Measurements from ENCODE around the gene ATG9A. TPM values are rescaled to one million over a fixed set of nuclear protein-coding genes. Genes with fewer than 3 reads are reported as not detected.
A peak's percentile ranks its signal among the peaks of the same experiment; 100 is the strongest.
"Not testable (repeated sequence)": the region's sequence is repeated elsewhere in the genome, so short reads cannot be mapped to it uniquely, and the experiment has no call there.

ATG9A gene
- total RNA-seq, 2 donors from 2014 or later, result 78.8 to 80.3 TPM

DNA sequence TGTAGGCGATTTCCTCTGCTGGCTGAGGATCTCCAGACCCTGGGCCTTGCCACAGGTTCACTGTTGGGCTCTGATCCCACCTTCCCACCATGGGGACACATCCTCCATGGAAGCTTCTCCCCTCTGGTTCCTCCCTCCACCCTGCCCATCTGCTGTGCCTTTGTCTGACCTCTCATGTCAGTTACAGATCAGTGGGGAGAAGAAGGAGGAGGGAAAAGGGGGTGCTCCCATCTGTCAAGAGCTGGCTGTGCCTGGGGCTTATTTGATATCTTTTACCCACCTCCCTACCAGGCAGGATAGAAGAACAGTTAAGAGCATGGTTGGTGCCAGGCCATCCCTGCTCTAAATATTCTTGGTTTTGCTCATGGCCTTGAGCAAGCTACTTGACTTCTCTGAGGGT lies 37.5 kb upstream of the ATG9A start:
- H3K27me3 ChIP-seq, result no peaks in the 10 kb centered on the region
- H3K9me3 ChIP-seq, result no peaks in the 10 kb centered on the region
- H3K36me3 ChIP-seq, result no peaks in the 10 kb centered on the region
- no peak overlapping the region for H3K4me3 ChIP-seq
- H3K27ac ChIP-seq, result no peak overlapping the region
- H3K4me1 ChIP-seq, result no peaks in the 10 kb centered on the region
- no peak for DNase-seq (ENCODE audit: low spot score)
- TF ChIP-seq, protein P1, sequence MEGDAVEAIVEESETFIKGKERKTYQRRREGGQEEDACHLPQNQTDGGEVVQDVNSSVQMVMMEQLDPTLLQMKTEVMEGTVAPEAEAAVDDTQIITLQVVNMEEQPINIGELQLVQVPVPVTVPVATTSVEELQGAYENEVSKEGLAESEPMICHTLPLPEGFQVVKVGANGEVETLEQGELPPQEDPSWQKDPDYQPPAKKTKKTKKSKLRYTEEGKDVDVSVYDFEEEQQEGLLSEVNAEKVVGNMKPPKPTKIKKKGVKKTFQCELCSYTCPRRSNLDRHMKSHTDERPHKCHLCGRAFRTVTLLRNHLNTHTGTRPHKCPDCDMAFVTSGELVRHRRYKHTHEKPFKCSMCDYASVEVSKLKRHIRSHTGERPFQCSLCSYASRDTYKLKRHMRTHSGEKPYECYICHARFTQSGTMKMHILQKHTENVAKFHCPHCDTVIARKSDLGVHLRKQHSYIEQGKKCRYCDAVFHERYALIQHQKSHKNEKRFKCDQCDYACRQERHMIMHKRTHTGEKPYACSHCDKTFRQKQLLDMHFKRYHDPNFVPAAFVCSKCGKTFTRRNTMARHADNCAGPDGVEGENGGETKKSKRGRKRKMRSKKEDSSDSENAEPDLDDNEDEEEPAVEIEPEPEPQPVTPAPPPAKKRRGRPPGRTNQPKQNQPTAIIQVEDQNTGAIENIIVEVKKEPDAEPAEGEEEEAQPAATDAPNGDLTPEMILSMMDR (IDR thresholded peaks at IDR 0.05), result no peak

DNA sequence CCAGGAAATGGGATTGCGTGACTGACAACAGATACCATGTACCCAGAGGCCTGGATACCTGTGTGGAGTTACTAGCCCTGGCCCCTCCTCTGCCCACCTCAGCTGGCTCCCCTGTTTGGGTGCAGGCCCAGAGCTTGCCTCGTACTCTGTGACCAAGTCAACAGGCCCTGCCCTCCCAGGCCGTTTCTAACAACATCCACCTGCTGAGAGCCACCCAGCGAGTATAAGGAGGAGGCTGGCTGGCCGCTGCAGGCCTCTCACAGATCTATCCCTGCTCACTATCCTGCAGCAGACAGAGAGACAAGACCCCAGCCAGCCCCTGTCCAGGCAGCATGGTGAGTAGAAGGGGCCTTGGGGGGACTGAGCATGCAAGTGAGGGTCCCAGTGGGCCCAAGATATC lies 36.8 kb upstream of the ATG9A start:
- no peak overlapping the region for H3K4me3 ChIP-seq
- no peaks in the 10 kb centered on the region for H3K4me1 ChIP-seq
- DNase-seq (ENCODE audit: low spot score), result no peak
- H3K9me3 ChIP-seq, result no peaks in the 10 kb centered on the region
- TF ChIP-seq, protein P1 (IDR thresholded peaks at IDR 0.05), result no peak
- H3K36me3 ChIP-seq, result no peaks in the 10 kb centered on the region
- H3K27ac ChIP-seq, result no peak overlapping the region
- H3K27me3 ChIP-seq, result no peaks in the 10 kb centered on the region

DNA sequence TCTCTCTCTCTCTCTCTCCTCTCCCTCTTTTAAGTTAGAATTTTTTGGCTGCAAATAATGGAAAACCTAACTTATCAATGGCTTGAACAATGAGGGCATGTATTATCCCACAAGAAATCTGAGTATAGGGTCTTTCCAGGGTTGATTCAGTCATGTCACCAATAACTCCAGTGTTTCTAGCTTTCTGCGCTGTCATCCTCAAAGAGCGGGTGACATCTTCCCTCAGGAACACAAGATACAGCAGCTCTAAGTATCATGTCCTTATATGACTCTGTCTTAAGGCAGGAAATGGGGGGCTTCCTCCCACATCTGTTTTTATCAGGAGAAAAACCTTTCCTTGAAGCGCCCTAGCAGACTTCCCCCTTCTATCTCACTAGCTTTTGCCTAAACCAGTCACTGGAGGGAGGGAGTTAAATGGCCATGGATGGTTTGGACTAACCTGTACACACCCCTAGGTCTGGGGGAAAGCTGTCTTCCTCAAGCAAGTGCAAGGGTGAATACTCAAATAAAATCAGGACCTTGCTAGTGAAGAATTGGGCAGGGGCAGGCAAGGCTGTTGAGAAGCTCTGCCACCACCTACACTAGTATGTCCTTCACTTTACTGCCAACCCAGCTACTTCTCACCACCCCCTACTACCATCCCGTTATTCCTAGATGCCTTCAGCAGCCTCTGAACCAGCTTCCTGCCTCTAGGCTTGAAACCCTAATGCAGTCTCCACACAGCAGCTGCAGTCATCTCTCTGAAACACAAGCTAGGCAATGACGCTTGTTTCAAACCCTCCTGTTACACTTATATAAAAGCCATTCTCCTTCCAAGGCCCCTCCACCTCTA lies 31.8 kb upstream of the ATG9A start:
- no peak for DNase-seq (ENCODE audit: low spot score)
- Histone ChIP-seq H3K27ac (no peak overlapping the region), H3K27me3 (no peaks in the 10 kb centered on the region), H3K9me3 (no peaks in the 10 kb centered on the region), H3K36me3 (no peaks in the 10 kb centered on the region), H3K4me1 (no peaks in the 10 kb centered on the region), H3K4me3 (no peak overlapping the region)
- TF ChIP-seq, protein P1 (IDR thresholded peaks at IDR 0.05), result no peak

DNA sequence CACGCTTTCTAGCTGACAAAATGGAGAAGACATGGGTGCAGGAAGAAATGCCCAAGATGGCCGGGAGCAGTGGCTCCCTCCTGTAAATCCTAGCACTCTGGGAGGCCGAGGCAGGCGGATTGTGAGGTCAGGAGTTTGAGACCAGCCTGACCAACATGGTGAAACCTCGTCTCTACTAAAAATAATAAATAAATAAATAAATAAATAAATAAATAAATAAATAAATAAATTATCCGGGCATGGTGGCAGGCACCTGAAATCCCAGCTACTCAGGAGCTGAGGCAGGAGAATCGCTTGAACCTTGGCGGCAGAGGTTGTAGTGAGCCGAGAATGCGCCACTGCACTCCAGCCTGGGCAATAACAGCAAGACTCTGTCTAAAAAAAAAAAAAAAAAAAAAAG lies 29.5 kb upstream of the ATG9A start:
- not testable (repeated sequence) for H3K9me3 ChIP-seq; H3K27ac ChIP-seq; H3K27me3 ChIP-seq; H3K4me3 ChIP-seq; DNase-seq (ENCODE audit: low spot score); H3K4me1 ChIP-seq; H3K36me3 ChIP-seq

DNA sequence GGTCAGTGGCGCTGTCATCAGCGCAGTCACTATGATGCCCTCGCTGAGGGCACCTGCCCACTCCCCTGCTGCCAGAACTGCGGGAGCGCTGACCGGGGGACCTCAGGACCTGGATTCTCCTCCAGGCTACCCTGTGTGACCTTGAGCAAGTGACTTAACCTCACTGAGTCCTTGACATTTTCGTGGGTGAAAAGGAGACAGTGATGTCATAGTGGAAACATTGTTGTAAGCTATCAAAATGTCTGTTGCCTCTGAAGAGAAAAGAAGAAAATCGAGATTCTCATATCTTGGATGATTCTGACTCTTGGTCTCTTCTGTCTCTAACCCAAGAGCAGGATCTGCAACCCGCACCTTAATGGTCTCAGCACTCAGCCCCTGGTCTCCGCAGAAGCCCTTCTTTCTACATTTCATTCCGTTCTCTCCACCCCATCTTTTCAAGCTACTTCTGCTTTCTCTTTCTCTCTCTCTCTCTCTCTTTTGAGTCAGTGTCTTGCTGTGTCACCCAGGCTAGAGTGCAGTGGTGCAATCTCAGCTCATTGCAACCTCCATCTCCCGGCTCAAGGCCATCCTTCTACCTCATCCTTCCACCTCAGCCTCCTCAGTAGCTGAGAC lies 25.3 kb upstream of the ATG9A start:
- H3K4me3 ChIP-seq, result peak overlapping the region; percentile 62 to 68
- H3K27ac ChIP-seq, result peak overlapping the region; percentile 74 to 89
- H3K27me3 ChIP-seq, result no peaks in the 10 kb centered on the region
- peaks cover 5% of the 10 kb centered on the region for H3K36me3 ChIP-seq
- TF ChIP-seq, protein P1 (IDR thresholded peaks at IDR 0.05), result no peak
- DNase-seq (ENCODE audit: low spot score), result peak; percentile 64
- H3K9me3 ChIP-seq, result no peaks in the 10 kb centered on the region
- H3K4me1 ChIP-seq, result peaks cover 0 to 37% of the 10 kb centered on the region in 2 donors

DNA sequence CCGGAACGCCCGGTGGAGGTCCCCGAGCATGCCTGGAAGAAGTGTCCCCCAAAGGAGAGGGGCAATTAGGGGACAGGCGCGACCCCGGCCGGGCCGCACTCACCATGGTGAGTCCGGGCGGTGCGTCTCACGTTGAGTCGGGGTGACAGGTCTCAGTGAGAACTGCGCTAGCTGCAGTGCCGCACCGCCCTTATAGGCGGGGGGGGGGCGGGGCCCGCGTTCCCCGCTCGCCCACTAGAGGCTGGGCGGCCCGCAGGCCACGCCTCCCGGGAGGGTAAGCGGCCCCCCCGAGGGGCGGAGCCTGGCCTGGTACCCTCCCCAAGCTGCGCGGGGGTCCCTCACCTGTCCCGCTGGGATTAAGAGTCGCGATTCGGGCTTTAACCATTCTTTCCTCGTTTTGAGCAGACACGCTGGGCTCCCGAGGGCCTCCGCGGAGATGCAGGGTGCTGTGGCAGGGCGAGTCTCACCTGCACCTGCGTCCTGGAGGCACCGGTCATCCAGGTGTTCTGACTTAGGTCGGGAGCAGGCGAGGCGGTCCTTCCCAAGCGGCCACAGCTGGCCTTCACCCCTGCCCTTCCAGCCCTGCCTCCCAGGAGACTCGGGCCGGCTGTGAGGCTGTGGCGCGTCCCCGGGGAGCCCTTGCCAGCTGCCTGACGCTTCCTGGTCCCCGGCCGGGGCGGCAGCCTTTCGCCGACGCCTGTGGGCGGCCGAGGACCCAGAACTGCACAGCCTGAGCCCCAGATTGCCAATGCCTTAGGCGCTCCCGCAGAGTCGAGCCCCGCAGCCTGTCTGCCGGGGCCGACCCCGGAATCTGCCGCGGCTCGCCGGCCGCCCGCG lies 24.5 kb upstream of the ATG9A start, which contains the start of gene TUBA4A:
TUBA4A (minus strand) TSS at position 166 of the 837 bp plus-strand sequence; CDS start at position 106, 60 bp downstream.
- TF ChIP-seq, protein P1 (IDR thresholded peaks at IDR 0.05), result peak in 1 of 2 donors; percentile 32
- H3K36me3 ChIP-seq, result peaks cover 5% of the 10 kb centered on the region
- H3K27ac ChIP-seq, result peak within 1 kb of the TSS; percentile 74 to 89
- peak; percentile 88 for DNase-seq (ENCODE audit: low spot score)
- peak within 1 kb of the TSS; percentile 62 to 68 for H3K4me3 ChIP-seq
- H3K9me3 ChIP-seq, result no peaks in the 10 kb centered on the region
- no peaks in the 10 kb centered on the region for H3K27me3 ChIP-seq
- peaks cover 0 to 44% of the 10 kb centered on the region in 2 donors for H3K4me1 ChIP-seq

Data from right atrium auricular region (tissue), 2 donors.